Measurements from ENCODE around the gene MYMX. TPM values are rescaled to one million over a fixed set of nuclear protein-coding genes. Genes with fewer than 3 reads are reported as not detected.

The MYMX gene
- total and polyA plus RNA-seq, 2 donors from 2014 or later: 1.1 to 2.2 TPM

DNA sequence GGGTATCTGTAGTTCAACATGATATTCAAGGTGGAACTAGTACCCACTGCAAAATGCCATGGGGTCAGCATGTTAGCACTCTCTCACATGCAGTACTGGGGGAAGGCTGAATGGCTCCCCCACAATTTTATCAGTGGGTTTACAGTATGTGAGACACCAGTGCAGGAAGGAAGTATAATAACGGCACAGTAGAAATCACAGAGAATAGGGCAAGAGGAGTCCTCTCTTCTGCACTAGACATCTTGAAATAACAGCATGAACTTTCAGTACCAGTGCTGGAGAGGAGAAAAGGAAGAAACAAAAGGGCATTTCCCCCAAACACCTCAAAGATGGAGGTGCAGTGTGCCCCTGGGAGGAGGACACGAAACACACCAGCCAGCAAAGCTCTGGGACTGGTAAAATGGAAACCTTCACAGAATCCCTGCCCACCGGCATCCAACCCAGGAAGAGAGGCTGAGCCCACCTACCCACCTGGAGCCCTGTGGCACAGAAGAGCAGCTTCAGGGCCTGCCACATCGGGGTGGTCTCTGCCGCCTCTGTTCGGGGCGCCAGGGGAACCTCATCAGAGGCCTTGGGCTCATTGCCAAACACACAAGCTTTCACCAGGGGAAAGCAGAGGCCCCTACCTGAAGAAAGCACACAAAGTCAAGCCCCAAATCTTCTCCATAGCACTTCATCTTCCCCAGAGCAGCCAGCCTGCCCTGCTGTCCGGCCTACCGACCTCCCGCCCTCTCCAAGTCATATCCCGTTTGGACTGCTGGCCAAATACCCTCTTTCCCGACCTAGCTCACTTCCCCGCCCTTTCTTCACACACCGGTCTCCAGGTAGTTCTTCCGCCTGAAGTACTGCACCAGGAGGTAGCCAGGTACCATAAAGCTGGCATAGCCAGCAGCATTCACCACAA lies 39.4 kb downstream of the MYMX start:
- H3K9ac ChIP-seq (ENCODE audit: low read length in 3 of 3): peak overlapping the region; percentile 43 to 82 (median 70)
- H3K4me3 ChIP-seq (ENCODE audit: low read length in 3 of 3): peak overlapping the region; percentile 60 to 85 (median 68)
- no peak for FAIRE-seq
- no peaks in the 10 kb centered on the region for H3K9me3 ChIP-seq (ENCODE audit: control insufficient read depth in 2 of 3, insufficient read depth in 1 of 3, low read length in 3 of 3)
- peaks cover 0 to 10% (median 0%) of the 10 kb centered on the region in 3 donors for H3K4me1 ChIP-seq (ENCODE audit: control insufficient read depth in 2 of 3, insufficient read depth in 2 of 3, low read depth in 1 of 3, low read length in 3 of 3)
- peaks cover 2 to 36% (median 30%) of the 10 kb centered on the region in 3 donors for H3K36me3 ChIP-seq (ENCODE audit: control insufficient read depth in 2 of 3, insufficient read depth in 3 of 3, low read length in 3 of 3)
- DNase-seq: peak in 1 of 5 donors; percentile 66
- H3K27ac ChIP-seq (ENCODE audit: low read depth in 2 of 2, low read length in 2 of 2): peak overlapping the region in 1 of 2 donors; percentile 92
- no peaks in the 10 kb centered on the region for H3K27me3 ChIP-seq (ENCODE audit: control insufficient read depth, insufficient read depth, low read length)
- intact Hi-C loops (cut with DNase I): no loop called here
- TF ChIP-seq, protein P1, sequence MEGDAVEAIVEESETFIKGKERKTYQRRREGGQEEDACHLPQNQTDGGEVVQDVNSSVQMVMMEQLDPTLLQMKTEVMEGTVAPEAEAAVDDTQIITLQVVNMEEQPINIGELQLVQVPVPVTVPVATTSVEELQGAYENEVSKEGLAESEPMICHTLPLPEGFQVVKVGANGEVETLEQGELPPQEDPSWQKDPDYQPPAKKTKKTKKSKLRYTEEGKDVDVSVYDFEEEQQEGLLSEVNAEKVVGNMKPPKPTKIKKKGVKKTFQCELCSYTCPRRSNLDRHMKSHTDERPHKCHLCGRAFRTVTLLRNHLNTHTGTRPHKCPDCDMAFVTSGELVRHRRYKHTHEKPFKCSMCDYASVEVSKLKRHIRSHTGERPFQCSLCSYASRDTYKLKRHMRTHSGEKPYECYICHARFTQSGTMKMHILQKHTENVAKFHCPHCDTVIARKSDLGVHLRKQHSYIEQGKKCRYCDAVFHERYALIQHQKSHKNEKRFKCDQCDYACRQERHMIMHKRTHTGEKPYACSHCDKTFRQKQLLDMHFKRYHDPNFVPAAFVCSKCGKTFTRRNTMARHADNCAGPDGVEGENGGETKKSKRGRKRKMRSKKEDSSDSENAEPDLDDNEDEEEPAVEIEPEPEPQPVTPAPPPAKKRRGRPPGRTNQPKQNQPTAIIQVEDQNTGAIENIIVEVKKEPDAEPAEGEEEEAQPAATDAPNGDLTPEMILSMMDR (IDR thresholded peaks at IDR 0.05; ENCODE audit: borderline replicate concordance, extremely low read depth, insufficient read depth): no peak

DNA sequence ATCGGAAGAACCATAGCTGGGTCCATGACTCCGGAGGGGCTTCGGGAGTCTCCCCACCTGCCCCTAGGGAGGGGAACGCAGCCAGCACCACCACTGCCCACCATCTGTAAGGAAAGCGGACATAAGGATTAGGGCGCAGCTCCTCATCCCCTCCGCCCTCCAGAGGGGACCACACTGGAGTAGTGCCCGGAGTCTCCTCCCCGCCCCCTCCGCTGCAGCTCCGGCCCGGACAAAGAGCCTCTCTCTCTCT lies 40.0 kb downstream of the MYMX start:
- no peak for DNase-seq
- no peak for FAIRE-seq
- TF ChIP-seq, protein P1 (IDR thresholded peaks at IDR 0.05; ENCODE audit: borderline replicate concordance, extremely low read depth, insufficient read depth): no peak
- Histone ChIP-seq H3K9ac (ENCODE audit: low read length in 3 of 3) (peak overlapping the region; percentile 48 to 82 (median 70)), H3K27ac (ENCODE audit: low read depth in 2 of 2, low read length in 2 of 2) (peak overlapping the region in 1 of 2 donors; percentile 92), H3K4me1 (ENCODE audit: control insufficient read depth in 2 of 3, insufficient read depth in 2 of 3, low read depth in 1 of 3, low read length in 3 of 3) (peaks cover 0 to 10% (median 0%) of the 10 kb centered on the region in 3 donors), H3K36me3 (ENCODE audit: control insufficient read depth in 2 of 3, insufficient read depth in 3 of 3, low read length in 3 of 3) (peaks cover 2 to 30% (median 25%) of the 10 kb centered on the region in 3 donors), H3K4me3 (ENCODE audit: low read length in 3 of 3) (peak overlapping the region; percentile 60 to 85 (median 68)), H3K27me3 (ENCODE audit: control insufficient read depth, insufficient read depth, low read length) (no peaks in the 10 kb centered on the region), H3K9me3 (ENCODE audit: control insufficient read depth in 2 of 3, insufficient read depth in 1 of 3, low read length in 3 of 3) (no peaks in the 10 kb centered on the region)
- intact Hi-C loops (cut with DNase I): no loop called here

DNA sequence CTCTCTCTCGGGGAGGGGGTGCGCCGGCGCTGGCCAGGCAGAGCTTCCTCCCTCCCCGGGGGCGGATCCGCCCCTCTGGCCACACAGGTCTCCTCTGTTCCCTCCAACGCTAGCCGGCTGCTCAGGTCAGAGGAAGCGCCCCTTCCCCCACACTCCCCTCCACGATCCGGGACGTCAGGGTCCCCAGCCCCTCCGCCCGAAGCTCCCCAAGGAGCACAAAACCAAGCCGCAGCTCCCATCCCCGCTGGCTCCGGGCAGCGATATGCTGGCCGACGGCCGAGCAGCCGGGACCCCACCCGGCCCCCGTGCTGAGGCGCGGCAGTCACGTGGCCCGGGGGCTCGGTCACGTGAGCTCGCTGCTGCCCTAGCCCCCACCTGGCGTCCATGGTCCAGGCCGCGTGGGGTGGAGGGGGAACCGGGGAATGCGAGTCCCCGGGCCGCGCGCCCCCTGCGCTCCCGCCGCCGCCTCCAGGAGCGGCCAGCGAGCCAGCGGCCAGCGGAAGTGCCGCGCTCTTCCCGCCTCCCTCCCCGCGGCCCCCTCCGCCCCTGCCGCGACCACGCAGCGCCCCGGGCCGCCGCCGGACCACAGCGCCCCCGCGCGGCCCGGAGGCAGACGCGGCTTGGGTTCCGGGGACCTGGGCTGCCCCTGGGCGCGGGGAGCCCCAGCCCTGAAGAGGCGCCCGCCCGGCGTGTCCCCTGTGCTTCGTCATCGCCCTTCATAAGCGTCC lies 40.5 kb downstream of the MYMX start, which contains the start of gene SLC35B2:
TSS of gene SLC35B2 (minus strand) at position 504 of the 728 bp plus-strand sequence. CDS start at position 386, 118 bp downstream.
- H3K27me3 ChIP-seq (ENCODE audit: control insufficient read depth, insufficient read depth, low read length): no peaks in the 10 kb centered on the region
- peaks cover 0 to 13% (median 0%) of the 10 kb centered on the region in 3 donors for H3K4me1 ChIP-seq (ENCODE audit: control insufficient read depth in 2 of 3, insufficient read depth in 2 of 3, low read depth in 1 of 3, low read length in 3 of 3)
- peak; percentile 85 to 92 (median 91) for DNase-seq
- peak within 1 kb of the TSS; percentile 60 to 85 (median 71) for H3K4me3 ChIP-seq (ENCODE audit: low read length in 3 of 3)
- peak within 1 kb of the TSS; percentile 92 to 93 for H3K27ac ChIP-seq (ENCODE audit: low read depth in 2 of 2, low read length in 2 of 2)
- peak within 1 kb of the TSS; percentile 69 to 83 (median 70) for H3K9ac ChIP-seq (ENCODE audit: low read length in 3 of 3)
- intact Hi-C loops (cut with DNase I): no loop called here
- FAIRE-seq: no peak
- no peaks in the 10 kb centered on the region for H3K9me3 ChIP-seq (ENCODE audit: control insufficient read depth in 2 of 3, insufficient read depth in 1 of 3, low read length in 3 of 3)
- TF ChIP-seq, protein P1 (IDR thresholded peaks at IDR 0.05; ENCODE audit: borderline replicate concordance, extremely low read depth, insufficient read depth): peak; percentile 72
- peaks cover under 1 to 25% (median 20%) of the 10 kb centered on the region in 3 donors for H3K36me3 ChIP-seq (ENCODE audit: control insufficient read depth in 2 of 3, insufficient read depth in 3 of 3, low read length in 3 of 3)

Data from kidney (tissue), 14 donors.